VCaP (cell line): ENCODE results near the gene NEK6.

Experiments used
- H3K27ac ChIP-seq: fragments of 450-650 bp; 2 replicates; pipeline ENCODE4 v1.5.1; 2017
- CTCF ChIP-seq: fragments of 450-650 bp; conservative IDR thresholded peaks from 2 replicates; pipeline ENCODE4 v1.5.1; 2017; ENCODE audit warnings: mild to moderate bottlenecking, moderate library complexity

NEK6 gene

GRCh38 chr9:124352616-124353015 is 94.9 kb downstream of the NEK6 start:
- no peak overlapping the region for H3K27ac ChIP-seq
- no peak for TF ChIP-seq CTCF

DNA sequence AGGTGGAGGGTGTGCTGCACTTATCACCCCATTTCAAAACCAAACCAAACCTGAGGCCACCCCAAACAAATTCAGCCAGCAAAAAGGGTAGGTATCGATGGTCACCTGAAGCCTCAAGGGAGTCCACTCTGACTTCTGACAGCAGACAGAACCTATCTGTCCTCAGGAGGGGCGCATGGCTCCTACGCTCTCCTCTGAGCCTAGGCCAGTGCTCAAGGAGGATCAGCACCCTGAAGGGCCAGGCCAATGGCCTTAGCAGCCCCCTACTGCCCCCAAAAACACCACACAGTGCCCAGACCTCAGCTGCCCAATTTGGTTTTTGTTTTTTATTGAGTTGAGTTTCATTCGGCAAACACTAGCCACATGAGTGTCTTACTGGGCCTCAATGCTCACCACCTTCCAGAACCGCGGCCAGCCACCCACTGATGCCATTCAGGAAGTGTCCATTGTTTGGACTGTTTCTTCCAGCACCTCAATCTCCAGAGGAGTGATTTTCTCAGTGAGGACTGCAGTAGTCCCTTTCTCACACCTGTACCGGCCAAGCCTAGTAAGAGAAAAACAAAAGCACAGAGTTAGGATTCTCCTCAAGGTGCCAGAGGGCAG is 95.5 kb downstream of the NEK6 start:
- no peak overlapping the region for H3K27ac ChIP-seq
- no peak for TF ChIP-seq CTCF

DNA sequence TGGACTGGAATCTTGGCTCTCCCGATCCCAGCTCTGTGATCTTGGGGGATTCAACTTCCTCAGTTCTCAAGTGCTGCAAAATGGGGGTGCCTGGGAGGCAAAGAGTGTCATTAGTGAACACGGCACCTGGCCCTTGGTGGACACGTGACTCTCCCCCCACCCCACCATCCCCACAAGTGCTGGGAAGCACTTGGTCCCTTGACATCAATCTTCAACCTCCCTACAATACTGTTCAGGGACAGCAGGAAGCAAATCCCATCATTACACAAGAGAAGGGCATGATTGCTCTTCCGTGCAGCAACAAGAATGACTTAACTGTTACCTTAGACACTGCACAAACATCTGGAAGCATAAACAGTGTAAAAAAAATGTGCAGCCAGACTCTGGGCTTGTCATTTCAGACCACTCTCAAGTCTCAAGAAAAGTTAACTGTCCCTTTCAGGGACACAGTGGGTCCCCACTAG is 96.1 kb downstream of the NEK6 start:
- no peak for TF ChIP-seq CTCF
- no peak overlapping the region for H3K27ac ChIP-seq

- no peak overlapping the region for H3K27ac ChIP-seq
- no peak for TF ChIP-seq CTCF
Measured at GRCh38 chr9:124354346-124355038, 96.7 kb downstream of the NEK6 start.

DNA sequence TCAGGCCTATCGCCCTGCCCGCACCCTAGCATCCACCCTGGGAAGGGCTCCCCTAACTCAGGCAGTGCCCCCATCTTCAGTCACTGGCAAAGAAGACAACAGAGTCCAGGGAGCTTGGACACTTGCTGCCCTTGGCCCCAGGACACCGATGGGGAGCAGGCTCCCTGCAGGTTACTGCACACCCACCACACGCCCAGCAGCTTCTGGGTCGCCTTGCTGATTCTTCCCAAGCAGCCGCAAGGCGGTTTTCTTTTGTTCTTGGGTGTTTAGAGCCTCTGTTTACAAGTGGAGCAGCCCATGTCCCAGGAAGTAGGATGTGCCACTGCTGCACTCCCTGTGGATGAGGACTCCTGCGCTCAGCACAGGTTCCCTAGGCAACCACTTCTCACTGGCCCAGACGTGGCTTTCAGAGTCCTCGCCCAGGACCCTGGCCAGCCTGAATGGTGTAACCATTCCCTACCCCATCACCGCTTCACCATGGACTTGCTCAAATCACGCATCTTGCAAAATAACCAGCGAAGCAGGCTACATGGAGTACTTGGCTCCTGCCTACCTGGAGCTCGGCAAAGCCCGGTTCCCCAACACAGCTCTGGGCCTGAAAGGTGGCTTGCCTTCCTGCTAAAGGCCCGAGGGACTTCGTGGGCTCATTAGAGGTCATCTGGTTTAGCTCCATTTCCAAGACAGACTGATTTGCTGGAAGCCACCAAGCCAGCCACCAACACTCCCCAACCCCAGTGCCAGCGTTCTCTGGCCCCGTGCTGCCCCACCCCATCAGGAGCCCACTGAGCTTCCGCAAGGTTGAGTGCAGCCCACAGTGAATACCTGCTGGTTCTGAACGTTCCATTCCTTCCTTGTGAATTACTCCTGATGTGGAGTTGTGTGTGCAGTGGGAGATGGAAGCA is 97.5 kb downstream of the NEK6 start:
- TF ChIP-seq CTCF = no peak
- no peak overlapping the region for H3K27ac ChIP-seq

- no peak overlapping the region for H3K27ac ChIP-seq
- TF ChIP-seq CTCF = no peak
Measured at GRCh38 chr9:124355941-124356744, 98.4 kb downstream of the NEK6 start.
